Caco-2 (cell line): ENCODE measurements around the gene VWA7. TPM values are rescaled to one million over a fixed set of nuclear protein-coding genes. Genes with fewer than 3 reads are reported as not detected.

Source experiments
- BruUV-seq: library from RNA; stranded (reverse); fragments of 400-500 nt; replicated peaks from 2 replicates; lab custom pipeline; 2021; lab: Mats Ljungman, UMichigan
- CTCF ChIA-PET: fragments of 300-600 bp; sonication (Branson Sonifier 250); formaldehyde crosslinking; loops from one replicate; lab custom pipeline; 2022; ENCODE audit warnings: antibody characterized with exemption; lab: Charles Lee
- POLR2A ChIA-PET: fragments of 300-600 bp; sonication (Branson Sonifier 250); formaldehyde crosslinking; loops from one replicate; lab custom pipeline; 2022; ENCODE audit warnings: antibody characterized with exemption; lab: Charles Lee
- DNase-seq, 2 experiments: peaks; one replicate each; pipeline versions ENCODE4 v3.0.0 to v3.0.0-alpha.2; 2020 to 2022
- H3K27me3 ChIP-seq: replicated peaks from 2 replicates; pipeline ENCODE4 v1.6.0; 2011; ENCODE audit warnings: low read length; ENCODE audit not compliant: control insufficient read depth, insufficient read depth
- H3K36me3 ChIP-seq: 2 replicates; pipeline ENCODE4 v1.5.1; 2011; ENCODE audit warnings: low read length; ENCODE audit not compliant: control insufficient read depth, insufficient read depth
- H3K4me1 ChIP-seq: fragments of 250-450 bp; sonication (Bioruptor Pico); 2 replicates; pipeline ENCODE4 v1.5.1; 2020; ENCODE audit warnings: mild to moderate bottlenecking
- H3K4me3 ChIP-seq: 2 replicates; pipeline ENCODE4 v1.5.1; 2011; ENCODE audit warnings: low read depth, mild to moderate bottlenecking, control low read depth, low read length
- H3K9me3 ChIP-seq: fragments of 250-450 bp; sonication (Bioruptor Pico); 2 replicates; pipeline ENCODE4 v1.5.1; 2020; ENCODE audit warnings: mild to moderate bottlenecking, moderate library complexity
- H3K27ac Mint-ChIP-seq: one replicate; pipeline ENCODE4 v1.8.0; 2022; ENCODE audit warnings: mixed read lengths; ENCODE audit not compliant: unreplicated experiment
- H3K27me3 Mint-ChIP-seq: one replicate; pipeline ENCODE4 v1.8.0; 2022; ENCODE audit warnings: mixed read lengths; ENCODE audit not compliant: insufficient read depth, unreplicated experiment
- H3K36me3 Mint-ChIP-seq: one replicate; pipeline ENCODE4 v1.8.0; 2022; ENCODE audit warnings: mild to moderate bottlenecking, mixed read lengths; ENCODE audit not compliant: insufficient read depth, unreplicated experiment
- H3K4me1 Mint-ChIP-seq: one replicate; pipeline ENCODE4 v1.8.0; 2022; ENCODE audit warnings: low read depth, mixed read lengths; ENCODE audit not compliant: unreplicated experiment
- H3K4me3 Mint-ChIP-seq: one replicate; pipeline ENCODE4 v1.8.0; 2022; ENCODE audit warnings: mild to moderate bottlenecking, moderate library complexity, mixed read lengths; ENCODE audit not compliant: unreplicated experiment
- H3K9me3 Mint-ChIP-seq: one replicate; pipeline ENCODE4 v1.8.0; 2022; ENCODE audit warnings: mixed read lengths; ENCODE audit not compliant: unreplicated experiment
- CTCF ChIP-seq, 2 experiments: fragments of 200-600 bp in 1 of 2; IDR thresholded peaks; 1 replicate in 1 of 2; 2 replicates in 1 of 2; pipeline versions ENCODE4 v1.5.1 to v1.8.0; 2011 to 2022; ENCODE audit warnings: antibody characterized with exemption in 1 of 2, control low read depth in 1 of 2, inconsistent platforms in 1 of 2, low read depth in 1 of 2, low read length in 1 of 2, mild to moderate bottlenecking in 1 of 2, moderate library complexity in 1 of 2; ENCODE audit not compliant: insufficient read depth in 1 of 2, severe bottlenecking in 1 of 2, unreplicated experiment in 1 of 2
- intact Hi-C: fragments of 100-400 bp; cut with micrococcal nuclease; formaldehyde crosslinking; loops from one replicate; pipeline ENCODE4 v1.10.0; 2022; ENCODE audit not compliant: unreplicated experiment
- total RNA-seq: library from RNA; stranded (reverse); gene quantifications from 2 replicates; pipeline ENCODE4 v1.2.3, GENCODE V29; 2022

Gene VWA7
- total RNA-seq, 1 experiment from 2014 or later, result 0.61 TPM

- H3K9me3 Mint-ChIP-seq, result no peaks in the 10 kb centered on the region
- intact Hi-C loops, result no loop called here
- Histone ChIP-seq H3K4me1 (peaks cover 38% of the 10 kb centered on the region), H3K9me3 (no peaks in the 10 kb centered on the region), H3K4me3 (no peak overlapping the region), H3K36me3 (0 out of 2 replicates have a peak, but pooled peaks cover under 1% of the 10 kb centered on the region), H3K27me3 (no peaks in the 10 kb centered on the region)
- ChIA-PET POLR2A (no interaction called here), CTCF (no interaction called here)
- no peak for DNase-seq
- no TSS peak for BruUV-seq
- no peak for TF ChIP-seq CTCF (IDR thresholded peaks at IDR 0.05; ENCODE audit: insufficient read depth in 1 of 2, low read depth in 1 of 2, low read length in 1 of 2, severe bottlenecking in 1 of 2, unreplicated experiment in 1 of 2)
- H3K27me3 Mint-ChIP-seq, result no peaks in the 10 kb centered on the region
- H3K4me1 Mint-ChIP-seq, result peaks cover 41% of the 10 kb centered on the region
- H3K4me3 Mint-ChIP-seq, result no peak overlapping the region
- H3K27ac Mint-ChIP-seq, result no peak overlapping the region
- peaks cover 14% of the 10 kb centered on the region for H3K36me3 Mint-ChIP-seq
Measured at GRCh38 chr6:31722173-31722572, 55.0 kb downstream of the VWA7 start.

DNA sequence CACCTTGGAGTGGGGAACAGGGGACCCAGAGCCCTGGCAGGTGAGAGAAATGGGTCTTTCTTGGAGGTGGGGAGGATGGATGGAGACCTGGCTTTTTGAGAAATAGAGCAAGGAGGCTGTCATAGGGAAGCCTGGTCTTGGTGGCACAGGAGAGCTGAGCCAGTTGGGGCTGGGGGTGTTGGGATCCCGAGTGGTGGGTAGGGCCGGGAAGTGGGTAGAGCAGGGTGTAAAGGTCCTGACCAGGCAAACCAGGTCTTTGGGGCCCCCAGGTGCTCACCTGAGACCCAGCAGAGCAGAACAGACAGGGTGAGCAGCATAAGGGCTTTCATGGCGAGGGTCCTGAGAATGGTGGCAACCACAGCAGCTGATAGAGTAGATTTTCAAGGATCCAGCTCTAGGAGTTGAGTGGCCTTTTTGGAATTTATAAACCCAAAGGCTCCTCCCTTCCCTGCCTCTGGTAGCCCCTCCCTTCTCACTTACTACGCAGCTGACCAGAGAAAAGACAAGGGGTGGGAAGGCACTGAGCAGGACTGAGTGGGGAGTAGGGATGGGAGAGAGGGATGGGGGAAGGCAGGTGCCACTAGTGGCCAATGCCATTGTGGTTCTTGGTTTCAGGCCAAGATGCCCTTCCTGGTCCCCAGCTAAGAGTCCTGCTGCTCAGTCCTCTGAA is 55.6 kb downstream of the VWA7 start, which contains the start of gene LY6G6C:
TSS of gene LY6G6C (minus strand) at position 396 of the 670 bp plus-strand sequence. CDS start at position 329, 67 bp downstream.
- Mint-ChIP-seq H3K9me3 (no peaks in the 10 kb centered on the region), H3K36me3 (peaks cover 8% of the 10 kb centered on the region), H3K4me3 (no peak within 1 kb of the TSS), H3K27ac (peak within 1 kb of the TSS; percentile 69), H3K27me3 (no peaks in the 10 kb centered on the region), H3K4me1 (peaks cover 41% of the 10 kb centered on the region)
- H3K9me3 ChIP-seq, result no peaks in the 10 kb centered on the region
- intact Hi-C loops, result no loop called here
- no TSS peak for BruUV-seq
- peaks cover 38% of the 10 kb centered on the region for H3K4me1 ChIP-seq
- CTCF ChIA-PET, result no interaction called here
- no peaks in the 10 kb centered on the region for H3K27me3 ChIP-seq
- DNase-seq, result no peak
- no peaks in the 10 kb centered on the region for H3K36me3 ChIP-seq
- TF ChIP-seq CTCF (IDR thresholded peaks at IDR 0.05; ENCODE audit: insufficient read depth in 1 of 2, low read depth in 1 of 2, low read length in 1 of 2, severe bottlenecking in 1 of 2, unreplicated experiment in 1 of 2), result no peak
- no peak within 1 kb of the TSS for H3K4me3 ChIP-seq
- POLR2A ChIA-PET, result no interaction called here

DNA sequence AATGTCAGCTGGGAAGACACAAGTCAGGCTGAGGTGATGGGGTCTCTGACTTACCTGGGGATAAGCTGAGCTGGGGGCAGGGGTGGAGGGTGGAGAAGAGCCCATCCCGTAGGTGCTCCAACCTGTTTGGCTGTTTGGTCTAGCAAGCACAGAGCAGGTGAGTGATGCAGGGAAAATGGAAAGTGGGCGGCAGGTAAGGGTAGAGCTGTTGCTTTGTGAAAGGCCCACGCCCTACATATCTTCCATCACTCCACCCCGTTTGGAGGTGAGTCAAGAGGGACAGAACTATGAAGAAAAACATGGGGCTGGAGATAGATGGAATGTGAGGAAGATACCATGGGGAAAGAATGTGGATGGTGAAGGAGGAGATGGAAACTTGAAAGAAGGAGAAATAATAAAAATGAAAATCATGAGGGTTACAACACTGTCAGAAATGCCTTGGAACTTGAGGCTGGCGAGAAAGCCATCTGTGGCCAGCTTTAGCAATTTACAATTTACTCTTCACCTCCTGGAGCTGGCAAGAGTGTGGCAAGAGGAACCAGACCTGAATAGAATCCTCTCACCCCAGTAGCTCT is 56.8 kb downstream of the VWA7 start:
- CTCF ChIA-PET, result no interaction called here
- peak overlapping the region; percentile 38 for H3K27ac Mint-ChIP-seq
- H3K4me3 Mint-ChIP-seq, result no peak overlapping the region

More for the DNA sequence above, 56.8 kb downstream of the VWA7 start:
- Histone ChIP-seq H3K4me1 (peaks cover 39% of the 10 kb centered on the region), H3K27me3 (no peaks in the 10 kb centered on the region), H3K36me3 (no peaks in the 10 kb centered on the region), H3K9me3 (no peaks in the 10 kb centered on the region), H3K4me3 (no peak overlapping the region)
- POLR2A ChIA-PET, result interaction anchor here (0.6 kb wide), 1 partner anchor 131 kb away, joined by 5 read pairs; no protein-coding TSS in a partner anchor
- intact Hi-C loops, result no loop called here
- H3K9me3 Mint-ChIP-seq, result no peaks in the 10 kb centered on the region
- H3K27me3 Mint-ChIP-seq, result no peaks in the 10 kb centered on the region
- H3K36me3 Mint-ChIP-seq, result no peaks in the 10 kb centered on the region
- TF ChIP-seq CTCF (IDR thresholded peaks at IDR 0.05; ENCODE audit: insufficient read depth in 1 of 2, low read depth in 1 of 2, low read length in 1 of 2, severe bottlenecking in 1 of 2, unreplicated experiment in 1 of 2), result no peak
- peaks cover 41% of the 10 kb centered on the region for H3K4me1 Mint-ChIP-seq
- peak; percentile 40 to 48 for DNase-seq
- BruUV-seq, result no TSS peak
